ENCODE measurements around the gene HIPK2.

Gene HIPK2

GRCh38 chr7:139777133-139777891 lies 486 bp downstream of the HIPK2 start:
- POLR2A ChIA-PET, result no interaction called here
- CTCF ChIA-PET, result interaction anchor here (1.4 to 4.2 kb wide), 2 partner anchors 9 to 131 kb away, joined by 6 to 35 read pairs; no protein-coding TSS in a partner anchor
- DNase-seq (ENCODE audit: extremely low spot score), result peak; percentile 65
- TF ChIP-seq, protein P1, sequence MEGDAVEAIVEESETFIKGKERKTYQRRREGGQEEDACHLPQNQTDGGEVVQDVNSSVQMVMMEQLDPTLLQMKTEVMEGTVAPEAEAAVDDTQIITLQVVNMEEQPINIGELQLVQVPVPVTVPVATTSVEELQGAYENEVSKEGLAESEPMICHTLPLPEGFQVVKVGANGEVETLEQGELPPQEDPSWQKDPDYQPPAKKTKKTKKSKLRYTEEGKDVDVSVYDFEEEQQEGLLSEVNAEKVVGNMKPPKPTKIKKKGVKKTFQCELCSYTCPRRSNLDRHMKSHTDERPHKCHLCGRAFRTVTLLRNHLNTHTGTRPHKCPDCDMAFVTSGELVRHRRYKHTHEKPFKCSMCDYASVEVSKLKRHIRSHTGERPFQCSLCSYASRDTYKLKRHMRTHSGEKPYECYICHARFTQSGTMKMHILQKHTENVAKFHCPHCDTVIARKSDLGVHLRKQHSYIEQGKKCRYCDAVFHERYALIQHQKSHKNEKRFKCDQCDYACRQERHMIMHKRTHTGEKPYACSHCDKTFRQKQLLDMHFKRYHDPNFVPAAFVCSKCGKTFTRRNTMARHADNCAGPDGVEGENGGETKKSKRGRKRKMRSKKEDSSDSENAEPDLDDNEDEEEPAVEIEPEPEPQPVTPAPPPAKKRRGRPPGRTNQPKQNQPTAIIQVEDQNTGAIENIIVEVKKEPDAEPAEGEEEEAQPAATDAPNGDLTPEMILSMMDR (IDR thresholded peaks at IDR 0.05; ENCODE audit: control extremely low read depth, extremely low read depth, low read depth, missing control alignments), result no peak

GRCh38 chr7:139776486-139777132 lies 1.2 kb downstream of the HIPK2 start:
- ChIA-PET CTCF (interaction anchor here (1.4 to 4.2 kb wide), 2 partner anchors 8 to 130 kb away, joined by 6 to 35 read pairs; no protein-coding TSS in a partner anchor), POLR2A (no interaction called here)
- peak; percentile 34 for DNase-seq (ENCODE audit: extremely low spot score)
- TF ChIP-seq, protein P1 (IDR thresholded peaks at IDR 0.05; ENCODE audit: control extremely low read depth, extremely low read depth, low read depth, missing control alignments), result no peak

DNA sequence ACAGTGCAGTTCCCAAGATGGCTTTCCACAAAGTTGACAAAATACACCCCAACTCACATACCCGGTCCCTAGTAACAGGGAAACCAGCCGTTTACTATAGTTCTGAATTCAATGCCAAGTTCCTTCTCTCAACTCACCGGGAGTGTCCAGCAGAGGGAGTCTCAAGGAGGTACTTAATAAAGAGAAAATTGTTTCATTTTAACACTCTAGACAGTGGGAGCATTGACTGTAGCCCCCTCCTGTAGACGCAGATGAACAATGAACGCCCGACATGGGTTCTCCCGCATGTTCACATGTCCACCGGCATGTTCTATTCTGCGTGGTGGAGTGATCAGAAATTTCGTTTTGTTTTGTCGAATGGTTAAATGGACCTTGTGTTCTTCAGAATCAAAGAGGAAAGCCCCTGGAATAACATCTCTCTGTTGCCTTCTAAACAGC lies 1.9 kb downstream of the HIPK2 start:
- CTCF ChIA-PET, result no interaction called here
- peak; percentile 69 for DNase-seq (ENCODE audit: extremely low spot score)
- POLR2A ChIA-PET, result no interaction called here
- TF ChIP-seq, protein P1 (IDR thresholded peaks at IDR 0.05; ENCODE audit: control extremely low read depth, extremely low read depth, low read depth, missing control alignments), result peak; percentile 57

DNA sequence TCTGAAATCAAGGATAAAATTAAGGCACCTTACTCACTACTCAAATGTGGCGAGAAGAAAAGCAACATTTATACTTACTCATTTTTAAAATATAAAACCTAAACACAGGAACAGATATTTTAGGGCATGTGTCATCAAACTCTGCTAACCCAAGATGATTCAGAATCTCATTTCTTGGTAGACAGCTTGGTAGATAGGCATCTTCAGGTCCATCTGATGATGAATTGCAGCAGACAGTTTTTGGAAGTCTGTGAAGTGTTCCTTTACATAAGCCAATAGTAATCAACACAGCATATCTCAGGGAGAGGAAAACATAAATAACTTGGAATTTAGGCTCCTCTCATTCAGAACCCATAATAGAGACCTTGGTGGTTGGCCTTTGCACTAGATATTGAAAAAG lies 3.4 kb downstream of the HIPK2 start:
- DNase-seq (ENCODE audit: extremely low spot score), result no peak
- TF ChIP-seq, protein P1 (IDR thresholded peaks at IDR 0.05; ENCODE audit: control extremely low read depth, extremely low read depth, low read depth, missing control alignments), result no peak
- ChIA-PET CTCF (interaction anchor here (1.4 to 1.5 kb wide), 2 partner anchors 10 to 56 kb away, joined by 4 to 5 read pairs; no protein-coding TSS in a partner anchor), POLR2A (no interaction called here)

GRCh38 chr7:139773371-139773770 lies 4.4 kb downstream of the HIPK2 start:
- ChIA-PET POLR2A (no interaction called here), CTCF (interaction anchor here (1.4 to 3.6 kb wide), 3 partner anchors 9 to 127 kb away, joined by 5 to 19 read pairs (median 6); no protein-coding TSS in a partner anchor)
- DNase-seq (ENCODE audit: extremely low spot score), result no peak
- TF ChIP-seq, protein P1 (IDR thresholded peaks at IDR 0.05; ENCODE audit: control extremely low read depth, extremely low read depth, low read depth, missing control alignments), result no peak

DNA sequence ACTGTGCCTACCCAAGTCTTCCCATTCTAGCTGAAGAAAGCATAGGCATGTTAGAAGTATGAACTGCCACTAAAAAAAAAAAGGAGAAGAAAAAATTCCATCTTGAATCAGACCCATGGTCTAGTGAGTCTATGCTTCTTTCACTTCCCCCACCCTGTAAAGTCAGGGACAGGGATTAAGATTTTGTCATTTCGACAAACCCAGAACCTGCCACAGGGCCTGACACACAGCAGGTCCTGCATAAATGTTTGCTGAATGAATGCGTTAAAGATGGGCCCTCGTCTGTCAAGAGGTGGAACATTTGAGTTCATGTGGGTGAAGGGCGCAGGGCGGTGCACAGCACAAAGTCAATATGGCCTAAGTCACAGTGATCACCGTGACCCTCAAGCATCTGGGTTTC lies 4.9 kb downstream of the HIPK2 start:
- TF ChIP-seq, protein P1 (IDR thresholded peaks at IDR 0.05; ENCODE audit: control extremely low read depth, extremely low read depth, low read depth, missing control alignments), result no peak
- DNase-seq (ENCODE audit: extremely low spot score), result no peak
- ChIA-PET CTCF (interaction anchor here (1.4 to 3.6 kb wide), 3 partner anchors 64 to 127 kb away, joined by 4 to 19 read pairs (median 6); no protein-coding TSS in a partner anchor), POLR2A (no interaction called here)

Data from GM10248 (cell line).